B cell (primary cell): ENCODE results near the gene MTHFD1L. TPM values are rescaled to one million over a fixed set of nuclear protein-coding genes. Genes with fewer than 3 reads are reported as not detected.
A peak's percentile ranks its signal among the peaks of the same experiment; 100 is the strongest.

Experiments used
- ATAC-seq: fragments of 200-7000 bp; cut with Tn5 transposase; one replicate; pipeline ENCODE4 v1.10.0; 2021; ENCODE audit warnings: low read depth, mild to moderate bottlenecking, moderate number of reproducible peaks, moderate library complexity
- CTCF ChIA-PET: fragments of 350-600 bp; sonication (Branson Sonifier 250); formaldehyde crosslinking; loops from one replicate; lab custom pipeline; 2021; ENCODE audit warnings: antibody characterized with exemption, inconsistent platforms; lab: Charles Lee
- POLR2A ChIA-PET: fragments of 350-600 bp; sonication (Branson Sonifier 250); formaldehyde crosslinking; loops from one replicate; lab custom pipeline; 2021; ENCODE audit warnings: antibody characterized with exemption; lab: Charles Lee
- DNase-seq: peaks from one replicate; pipeline ENCODE4 v3.0.0; 2013
- H2AFZ ChIP-seq: 2 replicates; pipeline ENCODE4 v1.6.1; 2012; ENCODE audit warnings: mild to moderate bottlenecking, low read depth, low read length; ENCODE audit not compliant: insufficient read depth, poor library complexity, severe bottlenecking
- H3K27ac ChIP-seq, 2 donors: 1 replicate in 1 of 2; 2 replicates in 1 of 2; pipeline ENCODE4 v1.5.1; 2012 to 2013; ENCODE audit warnings: low read length in 2 of 2, mild to moderate bottlenecking in 2 of 2, moderate library complexity in 1 of 2
- H3K27me3 ChIP-seq, 4 experiments: fragments of 200-600 bp in 1 of 4; sonication (generic) in 1 of 4; replicated peaks in 1 of 4; 1 replicate in 2 of 4; 2 replicates in 2 of 4; pipeline versions ENCODE4 v1.6.1 to v1.7.0; 2013 to 2016; ENCODE audit warnings: low read length in 3 of 4, mild to moderate bottlenecking in 2 of 4, mixed read lengths in 1 of 4, moderate library complexity in 1 of 4; ENCODE audit not compliant: insufficient read depth in 4 of 4, control insufficient read depth in 3 of 4; ENCODE audit errors: control extremely low read depth in 1 of 4
- H3K36me3 ChIP-seq, 2 experiments: replicated peaks in 1 of 2; 1 replicate in 1 of 2; 2 replicates in 1 of 2; pipeline versions ENCODE4 v1.6.1 to v1.7.1; 2013; ENCODE audit warnings: low read length in 1 of 2; ENCODE audit not compliant: insufficient read depth in 2 of 2, control insufficient read depth in 1 of 2; ENCODE audit errors: control extremely low read depth in 1 of 2, extremely low read depth in 1 of 2
- H3K4me1 ChIP-seq, 2 donors: fragments of 200-600 bp in 1 of 2; sonication (generic) in 1 of 2; 1 replicate in 1 of 2; 2 replicates in 1 of 2; pipeline versions ENCODE4 v1.5.1 to v1.6.1; 2013 to 2017; ENCODE audit warnings: low read length in 2 of 2; ENCODE audit not compliant: control insufficient read depth in 2 of 2, insufficient read depth in 2 of 2
- H3K4me2 ChIP-seq: replicated peaks from 2 replicates; pipeline ENCODE3; 2012; ENCODE audit warnings: mild to moderate bottlenecking, low read depth, low read length; ENCODE audit not compliant: poor library complexity, severe bottlenecking
- H3K4me3 ChIP-seq, 5 experiments: fragments of 200-600 bp in 1 of 5; sonication (generic) in 1 of 5; 1 replicate in 3 of 5; 2 replicates in 2 of 5; pipeline versions ENCODE4 v1.5.1 to v1.7.0; 2011 to 2016; ENCODE audit warnings: low read length in 4 of 5, mild to moderate bottlenecking in 4 of 5, low read depth in 2 of 5, control low read depth in 1 of 5, moderate library complexity in 1 of 5; ENCODE audit not compliant: insufficient read depth in 1 of 5; ENCODE audit errors: control extremely low read depth in 1 of 5, extremely low read depth in 1 of 5
- H3K79me2 ChIP-seq: fragments of 200-600 bp; sonication (generic); one replicate; pipeline ENCODE4 v1.6.0; 2016; ENCODE audit warnings: low read length; ENCODE audit not compliant: control insufficient read depth, insufficient read depth
- H3K9ac ChIP-seq: fragments of 200-600 bp; sonication (generic); 2 replicates; pipeline ENCODE4 v1.6.1; 2017; ENCODE audit warnings: mild to moderate bottlenecking, low read length, moderate library complexity
- H3K9me3 ChIP-seq, 3 donors: one replicate each; pipeline versions ENCODE4 v1.6.1 to v1.7.1; 2013; ENCODE audit warnings: low read length in 2 of 3; ENCODE audit not compliant: control insufficient read depth in 2 of 3, insufficient read depth in 1 of 3; ENCODE audit errors: control extremely low read depth in 1 of 3
- H4K20me1 ChIP-seq: 2 replicates; pipeline ENCODE4 v1.6.0; 2012; ENCODE audit warnings: mild to moderate bottlenecking, low read length; ENCODE audit not compliant: insufficient read depth, control insufficient read depth, poor library complexity, severe bottlenecking
- H3K27ac Mint-ChIP-seq: one replicate; pipeline ENCODE4 v1.8.0; 2021; ENCODE audit warnings: mixed read lengths
- H3K27me3 Mint-ChIP-seq: one replicate; pipeline ENCODE4 v1.8.0; 2021; ENCODE audit warnings: mixed read lengths
- H3K4me1 Mint-ChIP-seq: one replicate; pipeline ENCODE4 v1.8.0; 2021; ENCODE audit warnings: mixed read lengths
- H3K4me3 Mint-ChIP-seq: one replicate; pipeline ENCODE4 v1.8.0; 2021; ENCODE audit warnings: mixed read lengths
- H3K9me3 Mint-ChIP-seq: one replicate; pipeline ENCODE4 v1.8.0; 2022; ENCODE audit warnings: mixed read lengths; ENCODE audit not compliant: insufficient read depth
- CTCF ChIP-seq: fragments of 200-600 bp; IDR thresholded peaks from one replicate; pipeline ENCODE4 v1.8.0; 2022; ENCODE audit warnings: antibody characterized with exemption, mild to moderate bottlenecking
- EZH2 ChIP-seq: IDR thresholded peaks from 2 replicates; pipeline ENCODE4 v1.6.1; 2012; ENCODE audit warnings: borderline replicate concordance, low read depth, mild to moderate bottlenecking, moderate library complexity, low read length; ENCODE audit not compliant: insufficient read depth, poor library complexity, severe bottlenecking
- WGBS: methylation state at CpG from one replicate; pipeline ENCODE4 v1.1.5; 2013; ENCODE audit warnings: missing lambda C conversion rate; ENCODE audit not compliant: insufficient coverage; 5-methylcytosine and 5-hydroxymethylcytosine counted together
- intact Hi-C: fragments of 100-400 bp; cut with micrococcal nuclease; formaldehyde crosslinking; loops from one replicate; pipeline ENCODE4 v1.10.0; 2022
- polyA plus RNA-seq: library from polyadenylated mRNA; depleted of rRNA; stranded (reverse); fragments of >200 nt; gene quantifications from 2 replicates; pipeline ENCODE4 v1.2.3, GENCODE V29; 2012
- total RNA-seq, 2 donors: library from RNA; stranded (reverse); fragments of 120-200 nt in 1 of 2; gene quantifications; 1 replicate in 1 of 2; 2 replicates in 1 of 2; pipeline versions ENCODE4 v1.2.3 to v1.2.4, GENCODE V29; 2013 to 2022

Gene MTHFD1L
- total and polyA plus RNA-seq, 2 donors (not counting 1 experiment from before 2014, with no cell fraction given) = 2.9 to 16.1 TPM

GRCh38 chr6:150835620-150836019 lies 29.9 kb upstream of the MTHFD1L start:
- CTCF ChIA-PET = interaction anchor here (1.8 kb wide), 1 partner anchor 418 kb away, joined by 8 read pairs; no protein-coding TSS in a partner anchor
- H3K4me2 ChIP-seq = no peak overlapping the region

GRCh38 chr6:150840185-150840584 lies 25.3 kb upstream of the MTHFD1L start:
- no peaks in the 10 kb centered on the region for H3K9me3 Mint-ChIP-seq
- H3K27me3 ChIP-seq = no peaks in the 10 kb centered on the region
- no peak overlapping the region for H3K27ac Mint-ChIP-seq
- H3K27ac ChIP-seq = no peak overlapping the region
- no peak overlapping the region for H2AFZ ChIP-seq
- peaks cover 46% of the 10 kb centered on the region for H4K20me1 ChIP-seq
- no peak for ATAC-seq
- no peak overlapping the region for H3K4me3 ChIP-seq
- H3K79me2 ChIP-seq = peaks cover 10% of the 10 kb centered on the region
- no peak for DNase-seq
- no peaks in the 10 kb centered on the region for H3K9me3 ChIP-seq
- H3K9ac ChIP-seq = no peak overlapping the region
- H3K4me2 ChIP-seq = no peak overlapping the region
- no peaks in the 10 kb centered on the region for H3K4me1 Mint-ChIP-seq
- intact Hi-C loops = no loop called here
- H3K36me3 ChIP-seq = peaks cover 3 to 63% of the 10 kb centered on the region in 2 experiments
- ChIA-PET POLR2A (no interaction called here), CTCF (no interaction called here)
- no peak overlapping the region for H3K4me3 Mint-ChIP-seq
- H3K4me1 ChIP-seq = no peaks in the 10 kb centered on the region
- H3K27me3 Mint-ChIP-seq = no peaks in the 10 kb centered on the region
- TF ChIP-seq EZH2 = no peak
- no peak for TF ChIP-seq CTCF
- 100% methylated on average over 3 of the region's 4 CpGs for WGBS

More at GRCh38 chr6:150835620-150836019, 29.9 kb upstream of the MTHFD1L start:
- no peak for TF ChIP-seq CTCF
- no peak for TF ChIP-seq EZH2
- peaks cover 40% of the 10 kb centered on the region for H3K79me2 ChIP-seq
- peaks cover 0 to 80% of the 10 kb centered on the region in 2 experiments for H3K36me3 ChIP-seq
- POLR2A ChIA-PET = interaction anchor here (0.7 kb wide), 1 partner anchor 441 kb away, joined by 3 read pairs; no protein-coding TSS in a partner anchor
- Mint-ChIP-seq H3K27me3 (no peaks in the 10 kb centered on the region), H3K9me3 (no peaks in the 10 kb centered on the region), H3K4me1 (peaks cover 3% of the 10 kb centered on the region), H3K27ac (peak overlapping the region; percentile 20), H3K4me3 (no peak overlapping the region)
- no peaks in the 10 kb centered on the region for H3K27me3 ChIP-seq
- DNase-seq = no peak
- intact Hi-C loops = no loop called here
- no peak overlapping the region for H3K9ac ChIP-seq
- no peak overlapping the region for H3K27ac ChIP-seq
- no peak overlapping the region for H2AFZ ChIP-seq
- no peak overlapping the region for H3K4me3 ChIP-seq
- peaks cover 55% of the 10 kb centered on the region for H4K20me1 ChIP-seq
- no peak for ATAC-seq
- no peaks in the 10 kb centered on the region for H3K4me1 ChIP-seq
- H3K9me3 ChIP-seq = no peaks in the 10 kb centered on the region
